GM21825 (cell line): Measurements from ENCODE around the gene LRP1B.

Source experiments
- ATAC-seq: cut with Tn5 transposase; IDR thresholded peaks from one replicate; pipeline ENCODE4 v1.9.1; 2021; ENCODE audit warnings: mild to moderate bottlenecking, moderate library complexity; ENCODE audit not compliant: unreplicated experiment

Gene LRP1B

DNA sequence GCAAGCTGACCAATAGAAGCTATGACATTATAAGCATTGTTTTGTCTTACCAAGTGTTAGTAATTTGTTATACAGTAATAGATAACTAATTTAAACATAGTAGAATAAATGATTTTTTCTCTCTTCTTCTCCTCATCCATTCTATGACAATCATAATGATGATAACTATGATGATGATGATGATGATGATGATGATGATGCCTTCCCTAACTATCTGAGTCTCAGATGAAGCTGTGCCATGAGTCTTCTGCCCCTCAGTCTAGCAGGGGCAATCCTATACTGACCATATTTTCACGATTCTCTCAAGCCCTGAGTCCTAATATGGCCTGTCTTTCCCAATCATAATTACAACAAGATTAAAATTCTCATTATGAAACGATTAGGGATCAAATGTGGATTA lies 1369.0 kb downstream of the LRP1B start:
- ATAC-seq = no peak

DNA sequence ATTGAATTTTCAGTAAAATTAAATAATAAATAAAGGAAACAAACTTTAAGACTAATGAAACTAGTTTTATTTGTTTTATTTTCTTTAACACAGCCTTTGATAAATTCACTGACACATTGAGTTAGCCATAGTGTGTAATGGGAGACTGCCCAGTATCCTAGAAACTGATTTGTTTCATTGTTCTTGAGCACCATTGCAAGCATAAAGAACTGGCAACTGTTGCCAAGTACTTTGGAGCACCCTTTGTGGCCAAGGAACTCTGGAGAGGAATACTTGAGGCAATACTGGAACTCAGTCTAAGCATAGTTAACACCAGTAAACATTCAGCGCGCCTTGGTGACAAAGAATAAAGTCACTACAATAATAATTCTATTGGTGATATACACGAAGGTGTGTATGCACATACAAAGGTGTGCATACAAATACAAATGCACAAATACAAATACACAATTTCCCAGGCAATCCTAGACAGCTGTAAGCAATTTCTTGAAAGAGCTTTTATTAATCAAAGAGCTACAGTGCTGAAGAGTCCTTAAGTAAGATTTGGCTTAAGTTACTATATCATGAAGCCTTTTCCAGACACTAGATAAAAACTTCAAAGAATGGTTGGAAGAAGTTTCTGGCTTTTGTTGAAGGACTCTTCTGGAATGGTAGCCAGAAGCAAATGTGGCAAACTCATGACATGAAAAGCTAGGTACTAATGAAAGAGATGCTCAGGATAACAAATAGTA lies 1371.2 kb downstream of the LRP1B start:
- ATAC-seq = no peak

DNA sequence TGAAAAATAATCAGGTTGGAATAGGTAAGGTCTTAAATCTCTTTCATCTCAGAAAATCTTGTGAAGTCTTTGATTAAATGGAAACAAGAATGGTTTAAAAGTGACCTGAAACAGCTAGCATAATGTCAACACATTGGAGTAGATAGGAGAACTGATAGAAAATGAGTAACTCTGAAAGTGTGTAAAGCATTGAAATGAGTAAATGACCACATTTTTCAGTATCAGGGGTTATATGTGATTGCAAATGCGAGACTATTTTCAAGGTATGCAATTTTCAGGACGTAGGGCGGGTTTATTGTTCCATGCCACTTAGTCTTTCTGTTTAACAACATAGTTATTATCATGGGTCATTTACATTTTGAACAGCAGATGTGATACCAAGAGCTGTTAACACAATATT lies 1383.2 kb downstream of the LRP1B start:
- ATAC-seq = peak; percentile 54

DNA sequence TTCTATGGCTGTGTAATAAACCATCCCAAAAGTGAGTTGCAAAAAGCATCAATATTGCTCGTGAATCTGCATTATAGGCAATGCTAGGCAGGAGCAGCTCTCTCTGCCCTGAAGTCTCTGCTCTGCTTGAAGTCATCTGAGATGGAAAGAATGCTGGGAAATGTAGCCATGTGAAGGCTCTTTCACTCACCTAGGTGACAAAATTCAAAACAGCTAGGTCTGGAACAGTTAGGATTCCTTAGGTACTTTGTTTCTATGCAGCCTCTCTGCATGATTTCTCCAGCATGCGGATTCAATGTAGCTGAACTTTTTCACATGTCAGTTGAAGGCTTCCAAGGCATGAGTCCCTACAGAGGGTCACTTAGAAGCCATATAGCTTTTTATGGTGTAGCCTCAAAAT lies 1383.7 kb downstream of the LRP1B start:
- peak; percentile 10 for ATAC-seq

DNA sequence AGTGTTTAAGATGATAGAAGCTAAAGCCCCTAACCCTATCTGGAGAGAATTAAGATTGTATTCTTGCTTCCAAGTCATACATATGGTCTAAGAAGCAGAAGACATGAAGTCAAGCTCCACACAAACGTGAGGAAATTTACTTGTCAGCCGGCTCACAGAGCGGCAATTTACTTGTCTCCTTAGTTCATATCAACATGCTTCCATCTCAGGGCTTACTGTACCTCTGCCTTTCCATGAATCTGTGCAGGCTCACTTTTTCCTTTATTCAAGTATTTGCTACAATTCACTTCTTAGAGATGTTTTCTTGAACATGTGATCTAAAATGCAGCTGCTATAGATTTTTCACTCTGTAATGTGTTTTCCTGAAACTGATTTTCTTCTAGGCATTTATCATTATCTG lies 1386.4 kb downstream of the LRP1B start:
- no peak for ATAC-seq

DNA sequence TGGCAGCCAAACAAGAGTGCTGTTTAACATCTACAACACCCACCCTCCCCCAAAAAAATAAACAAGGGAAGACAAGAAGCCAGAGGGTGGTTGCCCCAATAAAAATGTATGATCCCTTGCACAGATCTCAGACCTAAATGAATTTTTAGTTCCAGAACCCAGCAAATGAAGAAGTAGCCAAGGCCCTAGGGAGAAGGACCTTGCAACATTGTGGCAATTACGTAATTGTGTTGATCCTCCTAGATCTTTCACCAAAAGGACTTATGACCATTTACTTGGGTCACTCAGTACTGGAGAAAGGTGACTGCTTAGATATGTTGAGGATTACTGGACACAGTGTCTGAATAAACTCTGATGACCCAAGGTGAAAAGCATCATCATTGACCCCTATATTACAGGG lies 1393.8 kb downstream of the LRP1B start:
- ATAC-seq = no peak

DNA sequence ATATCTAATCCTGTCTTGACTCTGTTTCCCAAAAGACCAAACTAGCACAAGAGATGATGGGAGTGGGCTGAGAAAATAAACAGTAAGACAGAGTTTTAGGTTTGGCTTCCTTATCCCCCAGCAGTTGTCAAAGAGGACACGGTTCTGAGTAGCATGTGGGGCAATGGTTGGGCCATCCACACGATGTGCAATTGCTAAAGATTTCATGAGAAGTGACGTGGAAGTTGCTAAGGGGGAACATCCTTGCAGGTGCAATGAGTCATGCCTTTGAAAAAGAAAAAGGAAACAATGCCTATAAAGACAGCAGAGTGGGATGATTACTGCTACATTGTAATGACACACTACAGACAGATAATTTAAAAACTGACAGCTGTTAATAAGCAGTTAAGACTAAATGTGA lies 1395.8 kb downstream of the LRP1B start:
- ATAC-seq = no peak

DNA sequence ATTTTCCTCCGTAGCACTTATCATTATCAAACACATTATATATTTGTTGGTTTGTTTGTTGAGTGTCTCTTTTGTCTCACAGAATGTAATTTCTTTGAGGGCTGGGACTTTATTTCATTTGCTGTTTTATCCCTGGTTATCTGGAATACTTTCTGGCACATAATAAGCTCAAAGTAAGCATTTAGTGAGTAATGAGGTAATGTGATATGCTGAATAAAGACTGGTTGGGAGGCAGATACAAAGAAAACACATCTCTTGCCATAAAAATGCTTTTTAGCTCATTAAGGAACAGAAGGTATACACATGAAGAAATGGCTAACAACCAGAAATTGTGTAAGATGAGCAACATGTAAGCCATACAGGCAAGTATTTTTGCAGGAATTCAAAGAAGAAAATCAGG lies 1411.8 kb downstream of the LRP1B start:
- no peak for ATAC-seq

DNA sequence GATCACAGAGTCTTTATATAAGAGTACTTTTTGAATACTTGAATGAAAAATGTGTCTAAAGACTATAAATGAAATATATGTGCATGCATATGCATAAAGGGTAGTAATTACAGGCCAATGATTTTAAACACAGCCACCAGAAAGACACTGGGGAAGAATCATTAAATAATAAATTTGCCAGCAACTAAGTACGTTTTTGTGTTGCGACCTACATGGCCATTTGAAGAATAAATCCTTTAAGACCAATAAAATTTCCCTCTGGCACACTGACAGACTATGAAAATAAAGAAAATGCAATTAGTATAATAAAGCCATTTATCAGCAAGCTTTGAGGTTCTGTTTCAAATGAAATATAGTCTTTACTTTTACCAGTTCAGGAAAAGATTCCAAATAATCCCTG lies 1413.3 kb downstream of the LRP1B start:
- no peak for ATAC-seq

DNA sequence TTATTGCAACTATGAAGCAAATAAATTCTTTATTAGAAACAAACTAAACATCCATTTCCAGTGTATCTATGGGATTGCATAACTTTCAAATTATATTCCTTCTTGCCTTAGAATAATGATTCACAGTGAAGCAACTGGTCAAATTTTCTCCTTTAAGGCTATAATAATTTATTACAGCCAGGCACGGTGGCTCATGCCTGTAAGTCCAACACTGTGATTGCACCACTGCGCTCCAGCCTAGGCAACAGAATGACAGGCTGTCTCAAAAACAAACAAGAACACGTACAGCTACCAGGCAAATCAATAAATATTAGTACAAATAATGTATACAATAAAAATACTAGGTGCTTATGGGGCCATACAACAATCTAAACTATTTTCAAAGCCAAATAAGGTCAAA lies 1416.2 kb downstream of the LRP1B start:
- no peak for ATAC-seq

DNA sequence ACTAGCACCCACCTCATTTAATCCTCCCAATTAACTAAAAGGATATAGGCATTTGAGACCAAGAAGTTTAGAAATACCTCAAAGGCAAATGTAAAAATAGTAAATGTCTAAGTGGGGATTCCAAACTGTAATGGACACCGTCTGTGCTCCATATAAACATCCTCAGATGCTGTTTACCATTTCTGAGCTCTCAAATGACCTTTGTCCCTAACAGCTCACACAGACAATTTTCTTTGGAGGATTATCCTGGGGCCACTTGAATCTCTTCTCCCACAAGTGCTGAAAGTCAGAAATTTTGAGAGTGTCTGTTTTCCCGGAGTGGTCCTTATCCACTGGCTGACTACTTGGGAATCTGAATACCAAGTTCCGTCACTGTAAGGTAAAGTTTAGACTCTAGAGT lies 1418.9 kb downstream of the LRP1B start:
- ATAC-seq = no peak

DNA sequence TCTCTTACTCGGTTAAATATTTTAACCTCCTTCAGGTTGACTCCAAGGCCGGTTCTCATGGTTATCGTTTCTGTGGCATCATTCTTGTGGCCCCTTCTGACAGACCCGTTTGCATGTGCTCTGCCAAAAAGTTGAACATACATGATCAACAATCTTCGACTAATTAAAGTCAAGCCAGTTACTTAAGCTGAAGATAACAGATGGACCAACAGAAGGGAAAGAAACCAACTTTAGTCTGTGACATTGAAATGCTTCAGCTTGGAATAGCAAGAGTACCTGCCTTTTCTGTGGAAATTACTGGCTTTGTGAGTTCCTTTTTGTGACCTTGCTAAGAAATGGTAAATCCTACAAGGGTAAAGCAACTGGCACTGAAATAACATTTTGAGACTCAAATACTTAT lies 1429.1 kb downstream of the LRP1B start:
- no peak for ATAC-seq

DNA sequence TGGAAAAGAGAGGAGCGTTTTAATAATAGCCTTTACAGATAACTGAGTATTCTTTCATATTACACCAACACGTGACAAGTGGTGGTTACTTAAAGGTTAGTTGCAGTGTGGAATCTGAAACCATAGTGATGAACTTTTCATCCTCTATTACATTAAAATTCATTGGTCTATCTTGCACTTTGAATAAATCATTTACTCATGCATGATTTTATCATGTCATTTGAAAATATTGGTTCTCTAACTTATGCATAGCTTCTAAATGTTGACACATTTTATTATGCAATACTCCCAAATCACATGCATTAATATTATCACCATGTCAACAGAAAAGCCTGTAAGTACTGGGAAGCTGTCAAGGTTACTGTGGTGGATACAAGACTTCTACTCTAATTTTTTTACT lies 1432.2 kb downstream of the LRP1B start:
- no peak for ATAC-seq

DNA sequence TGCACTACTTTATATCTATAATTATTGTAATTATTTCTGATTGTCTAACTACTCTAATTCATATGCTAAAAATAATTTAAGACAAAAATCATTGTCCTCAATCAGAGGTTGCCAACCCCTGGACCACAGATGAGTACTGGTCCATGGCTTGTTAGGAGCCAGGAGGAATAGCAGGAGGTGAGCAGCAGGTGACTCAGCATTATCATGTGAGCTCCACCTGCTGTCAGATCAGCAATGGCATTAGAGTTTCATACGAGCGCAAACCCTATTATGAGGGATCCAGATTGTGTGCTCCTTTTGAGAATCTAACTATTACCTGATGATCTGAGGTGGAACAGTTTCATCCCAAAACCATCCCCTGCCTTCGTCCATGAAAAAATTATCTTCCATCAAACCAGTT lies 1434.4 kb downstream of the LRP1B start:
- no peak for ATAC-seq

DNA sequence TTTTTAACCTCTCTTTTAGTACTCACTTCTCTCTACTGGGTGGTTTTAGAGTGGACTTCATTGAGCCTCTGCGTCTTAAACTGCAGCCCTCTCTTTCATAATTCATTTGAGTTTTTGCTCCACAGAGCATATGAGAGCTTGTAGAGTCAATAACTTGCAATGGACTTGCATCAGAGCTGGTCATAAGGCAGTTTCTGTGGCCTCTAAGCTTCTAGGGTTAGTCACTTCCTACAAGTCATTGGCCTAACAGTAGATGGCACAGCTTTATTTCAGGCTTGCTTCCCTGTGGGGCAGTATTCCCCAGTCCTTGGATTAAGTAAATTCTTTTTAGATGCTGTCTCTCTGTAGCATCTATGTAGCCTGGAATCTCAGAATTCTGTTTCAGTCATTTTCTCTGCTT lies 1435.7 kb downstream of the LRP1B start:
- no peak for ATAC-seq

DNA sequence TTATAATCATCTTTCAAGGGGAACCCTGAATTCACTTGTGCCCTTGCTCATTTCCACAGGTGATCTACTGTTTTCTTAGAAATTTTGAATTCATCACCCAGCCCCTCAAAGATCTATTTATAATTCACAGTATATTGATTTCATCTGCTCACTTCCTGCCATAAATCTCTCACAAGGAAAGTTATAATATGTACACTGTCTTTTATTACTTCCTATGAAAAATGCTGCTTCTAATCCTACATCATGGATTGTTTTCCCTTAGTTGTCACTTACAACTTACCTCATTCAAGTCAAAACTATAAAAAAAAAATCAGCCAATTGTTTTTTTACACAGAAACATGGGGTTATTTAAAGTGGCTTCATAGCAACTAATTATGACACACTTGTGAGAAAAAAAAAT lies 1443.0 kb downstream of the LRP1B start:
- no peak for ATAC-seq

DNA sequence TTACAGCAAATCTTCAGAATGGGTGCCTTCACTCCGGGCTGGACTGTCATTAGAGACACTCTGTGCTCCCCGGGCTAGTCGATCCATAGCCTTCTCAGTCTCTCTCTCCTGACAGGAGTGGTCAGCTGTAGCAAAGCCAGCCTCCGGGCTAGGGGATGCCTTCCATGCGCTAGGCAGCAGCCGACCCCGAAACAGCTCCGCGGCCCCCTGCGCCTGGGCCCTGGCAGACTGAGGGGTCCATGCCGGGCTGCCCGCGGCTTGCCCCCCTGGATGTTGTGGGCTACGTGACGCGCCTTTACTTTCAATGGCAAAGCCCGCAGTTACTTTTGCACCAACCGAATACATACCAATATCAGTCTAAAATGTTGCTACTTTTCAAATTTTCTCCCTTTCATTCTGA lies 1447.2 kb downstream of the LRP1B start:
- no peak for ATAC-seq

DNA sequence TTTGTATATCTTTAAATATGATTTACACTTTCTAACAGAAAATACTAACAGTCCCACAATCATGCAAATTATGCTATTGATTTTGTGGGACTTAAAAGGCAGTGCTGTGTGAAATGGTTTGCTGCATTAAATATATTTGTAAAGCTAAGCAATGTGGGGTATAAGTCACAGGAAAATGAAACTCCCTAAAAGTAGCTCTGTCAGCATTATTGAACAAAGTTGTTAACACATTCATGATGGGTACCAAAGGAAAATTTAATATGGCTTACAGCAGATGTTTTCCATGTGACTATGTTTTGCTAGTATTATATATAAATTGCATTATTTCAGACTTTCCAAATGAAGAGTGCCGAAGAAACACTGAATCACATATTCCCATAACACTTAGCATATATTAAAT lies 1450.0 kb downstream of the LRP1B start:
- no peak for ATAC-seq

DNA sequence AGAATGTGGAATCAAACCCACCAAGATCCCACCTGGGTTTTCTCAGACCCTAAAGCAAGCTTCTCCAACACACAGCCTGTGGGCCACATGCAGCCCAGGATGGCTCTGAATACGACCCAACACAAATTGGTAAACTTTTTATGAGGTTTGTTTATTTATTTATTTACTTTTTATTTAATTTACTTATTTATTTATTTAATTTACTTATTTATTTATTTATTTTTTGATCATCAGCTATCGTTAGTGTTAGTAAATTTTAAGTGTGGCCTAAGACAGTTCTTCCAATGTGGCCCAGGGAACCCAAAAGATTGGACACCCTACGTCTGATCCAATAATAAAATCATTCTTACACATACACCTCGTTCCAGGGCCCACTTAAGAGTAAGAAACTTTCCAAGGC lies 1451.1 kb downstream of the LRP1B start:
- ATAC-seq = no peak

DNA sequence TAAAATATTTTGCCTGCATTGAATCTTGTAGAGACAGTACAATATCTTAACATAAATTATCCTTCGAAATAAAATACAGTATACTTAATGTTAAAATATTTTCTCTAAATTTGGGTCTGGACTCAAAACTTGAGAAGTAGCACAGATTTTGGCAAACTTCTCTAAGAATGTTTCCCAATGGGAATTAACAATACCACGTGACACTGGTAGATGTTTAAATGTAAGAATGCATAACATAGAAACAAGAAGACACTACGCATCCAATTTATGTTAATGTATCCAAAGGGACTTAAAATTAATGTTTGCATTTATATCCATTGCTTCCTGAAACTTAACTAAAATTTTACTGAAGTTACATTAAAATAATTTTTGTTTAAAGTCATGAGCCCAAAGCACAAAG lies 1460.9 kb downstream of the LRP1B start:
- no peak for ATAC-seq

DNA sequence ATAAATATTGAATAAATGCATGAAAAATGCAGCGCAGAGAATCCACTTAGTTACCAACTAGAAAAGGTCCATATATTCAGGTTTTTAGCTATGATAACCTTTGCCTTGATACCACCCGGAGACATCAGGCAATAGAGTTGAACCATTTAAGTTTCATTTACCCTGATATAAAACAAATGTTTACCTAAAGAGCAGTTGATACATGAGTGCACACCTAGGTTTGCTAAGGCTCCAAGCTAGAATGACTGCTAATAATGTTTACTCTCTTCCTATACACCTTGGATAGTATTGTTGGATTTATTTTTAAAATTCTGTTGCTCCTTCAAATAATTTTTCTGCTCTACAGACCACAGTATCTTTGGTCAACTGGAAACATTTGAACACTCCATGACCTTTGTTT lies 1463.6 kb downstream of the LRP1B start:
- no peak for ATAC-seq

DNA sequence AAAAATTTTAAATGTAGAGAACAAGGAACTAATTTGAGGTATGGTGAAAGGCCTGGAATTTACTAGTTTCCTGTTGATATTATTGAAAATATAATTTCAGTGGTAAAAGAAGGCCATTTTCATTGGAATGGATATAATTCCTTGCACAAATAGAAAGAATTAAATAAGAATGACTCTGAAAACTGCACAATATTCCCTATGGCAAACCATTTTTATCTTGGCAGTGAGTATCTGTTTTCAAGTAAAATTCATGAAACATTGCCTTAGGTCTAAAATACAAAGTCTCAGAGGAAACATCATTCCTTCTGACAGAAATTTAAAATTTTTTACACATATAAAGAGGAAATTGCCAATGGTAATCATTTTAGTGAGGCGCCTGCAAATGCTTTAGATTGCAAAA lies 1468.3 kb downstream of the LRP1B start:
- no peak for ATAC-seq
